Ovary (tissue), 3 donors: ENCODE measurements around the gene ABI1.

Source experiments
- POLR2A ChIP-seq: fragments of 450-650 bp; IDR thresholded peaks from one replicate; pipeline ENCODE4 v1.6.1; 2017; ENCODE audit warnings: antibody characterized with exemption, mild to moderate bottlenecking, moderate library complexity
- TF ChIP-seq, protein P1 (sequence below), 3 donors: fragments of 450-650 bp in 2 of 3; fragments of 200-600 bp in 1 of 3; IDR thresholded peaks; one replicate each; pipeline versions ENCODE4 v1.5.1 to v1.8.0; 2016 to 2022; ENCODE audit warnings: antibody characterized with exemption in 3 of 3, mild to moderate bottlenecking in 1 of 3
- donor health status: DM: no; HTN: no; CAD: no.

DNA sequence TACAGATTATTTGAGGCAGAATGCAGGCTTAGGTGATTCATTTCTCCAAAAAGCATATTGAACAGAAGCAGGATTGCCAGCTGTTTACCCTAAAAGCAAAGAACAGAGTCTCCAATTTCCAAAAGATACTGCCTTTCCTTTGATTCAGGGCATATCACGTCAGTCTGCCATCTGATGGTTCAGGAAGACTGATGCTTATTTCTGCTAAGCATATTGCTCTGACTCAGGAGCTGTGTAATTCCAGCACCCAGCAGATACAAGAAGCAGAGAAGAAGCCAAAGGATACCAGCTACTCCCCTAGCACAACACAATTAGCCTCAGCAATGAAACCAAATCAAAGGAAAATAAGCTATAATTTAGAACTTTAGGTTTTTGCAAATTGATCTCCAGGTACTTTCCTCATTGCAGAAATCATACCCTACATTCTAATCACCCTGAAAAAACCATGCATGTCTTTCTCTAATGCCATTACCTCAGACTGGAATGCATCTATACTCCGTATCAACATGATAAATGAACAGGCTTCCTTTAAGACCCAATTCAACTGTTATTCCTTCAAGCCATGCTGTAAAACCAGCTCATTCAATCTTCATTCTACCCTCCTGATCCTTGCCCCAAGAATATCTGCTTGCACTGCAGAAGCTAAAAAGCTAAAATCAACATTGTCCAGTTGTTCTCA lies 55.1 kb downstream of the ABI1 start:
- TF ChIP-seq, protein P1, sequence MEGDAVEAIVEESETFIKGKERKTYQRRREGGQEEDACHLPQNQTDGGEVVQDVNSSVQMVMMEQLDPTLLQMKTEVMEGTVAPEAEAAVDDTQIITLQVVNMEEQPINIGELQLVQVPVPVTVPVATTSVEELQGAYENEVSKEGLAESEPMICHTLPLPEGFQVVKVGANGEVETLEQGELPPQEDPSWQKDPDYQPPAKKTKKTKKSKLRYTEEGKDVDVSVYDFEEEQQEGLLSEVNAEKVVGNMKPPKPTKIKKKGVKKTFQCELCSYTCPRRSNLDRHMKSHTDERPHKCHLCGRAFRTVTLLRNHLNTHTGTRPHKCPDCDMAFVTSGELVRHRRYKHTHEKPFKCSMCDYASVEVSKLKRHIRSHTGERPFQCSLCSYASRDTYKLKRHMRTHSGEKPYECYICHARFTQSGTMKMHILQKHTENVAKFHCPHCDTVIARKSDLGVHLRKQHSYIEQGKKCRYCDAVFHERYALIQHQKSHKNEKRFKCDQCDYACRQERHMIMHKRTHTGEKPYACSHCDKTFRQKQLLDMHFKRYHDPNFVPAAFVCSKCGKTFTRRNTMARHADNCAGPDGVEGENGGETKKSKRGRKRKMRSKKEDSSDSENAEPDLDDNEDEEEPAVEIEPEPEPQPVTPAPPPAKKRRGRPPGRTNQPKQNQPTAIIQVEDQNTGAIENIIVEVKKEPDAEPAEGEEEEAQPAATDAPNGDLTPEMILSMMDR (IDR thresholded peaks at IDR 0.05): no peak
- TF ChIP-seq POLR2A: no peak
